C1 segment of cervical spinal cord (tissue), 14 donors: Measurements from ENCODE around the gene CYB5R3.

Source experiments
- DNase-seq, 14 donors: peaks; one replicate each; lab custom pipeline; 2025; lab: John Stamatoyannopoulos, UW

CYB5R3 gene

GRCh38 chr22:42649246-42650099 is at the start of gene CYB5R3:
Gene CYB5R3, minus strand, starts transcription at chr22:42649392. Its CDS starts 77 bp downstream, at chr22:42649315.
- DNase-seq = peak in 13 of 14 donors; percentile 20 to 87 (median 63)

DNA sequence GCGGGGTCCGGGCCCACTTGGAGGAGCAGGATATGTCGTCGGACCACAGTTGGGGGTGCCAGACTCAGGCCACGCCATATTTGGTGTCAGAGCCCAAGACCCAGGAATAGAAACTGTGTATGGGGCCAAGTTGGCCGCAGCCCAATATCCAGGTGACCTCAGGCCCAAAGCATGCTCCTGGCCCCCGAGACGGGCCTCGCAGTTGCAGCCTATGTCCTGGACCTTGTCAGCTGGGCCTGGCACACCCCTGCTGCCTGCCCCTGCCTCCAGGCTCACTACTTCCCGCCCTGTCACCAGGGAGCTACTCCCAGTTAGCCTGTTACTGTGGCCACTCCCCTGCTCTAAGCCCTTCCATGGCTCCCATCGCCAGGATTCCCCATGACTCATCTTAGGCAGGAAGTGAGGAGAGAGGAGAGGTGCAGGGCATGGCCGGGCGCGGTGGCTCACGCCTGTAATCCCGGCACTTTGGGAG is 48.4 kb upstream of the CYB5R3 start:
- DNase-seq = peak in 1 of 14 donors; percentile 12

DNA sequence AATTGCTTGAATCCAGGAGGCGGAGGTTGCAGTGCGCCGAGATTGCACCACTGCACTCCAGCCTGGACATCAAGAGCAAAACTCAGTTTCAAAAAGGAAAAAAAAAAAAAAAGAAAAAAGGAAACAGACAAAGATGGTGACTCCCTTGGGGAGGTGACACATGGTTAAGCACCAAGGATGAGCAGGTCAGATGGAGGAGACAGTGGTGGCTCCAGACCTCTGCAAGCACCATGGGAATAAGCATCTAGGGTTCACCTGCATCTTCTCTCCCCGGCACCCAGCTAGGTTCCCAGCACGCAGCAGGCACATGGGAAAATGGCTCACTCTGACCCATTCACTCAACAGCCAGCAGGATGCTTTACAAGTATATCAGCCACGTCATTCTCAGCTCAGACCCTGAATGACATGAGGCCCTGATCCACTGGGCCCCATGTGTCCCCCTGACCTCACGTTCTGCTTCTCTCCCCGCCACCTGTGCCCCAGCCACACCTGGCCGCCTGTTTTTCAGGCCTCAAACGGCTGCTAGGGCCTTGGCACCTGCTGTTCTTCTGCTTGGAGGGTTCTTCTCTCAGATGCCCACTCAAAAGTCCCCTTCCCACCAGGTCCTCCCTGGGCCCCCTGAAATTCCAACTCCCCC is 47.3 kb upstream of the CYB5R3 start:
- DNase-seq = no peak

DNA sequence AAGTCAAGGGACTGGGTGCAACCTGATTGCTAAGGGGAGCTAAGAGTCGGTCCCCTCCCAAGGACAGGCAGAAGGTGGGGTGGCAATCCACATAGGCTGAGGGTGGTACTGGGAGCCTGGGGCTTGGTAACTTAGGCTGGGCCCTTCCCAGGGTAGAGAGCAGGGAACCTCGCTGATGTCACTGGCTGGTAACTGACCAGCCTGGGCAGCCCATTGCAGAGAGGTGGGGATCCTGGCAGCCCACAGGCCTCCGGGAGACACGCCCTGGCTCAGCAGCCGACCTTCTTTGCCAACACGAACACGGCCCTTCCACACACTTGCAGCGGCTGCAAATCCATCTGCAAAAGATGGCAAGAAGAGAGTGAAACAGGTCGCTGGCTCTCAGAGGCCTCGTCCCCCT is 46.1 kb upstream of the CYB5R3 start:
- peak in 7 of 14 donors; percentile 11 to 65 (median 34) for DNase-seq

GRCh38 chr22:42693763-42694683 is 44.8 kb upstream of the CYB5R3 start:
- DNase-seq = no peak

GRCh38 chr22:42693055-42693762 is 44.0 kb upstream of the CYB5R3 start:
- no peak for DNase-seq

DNA sequence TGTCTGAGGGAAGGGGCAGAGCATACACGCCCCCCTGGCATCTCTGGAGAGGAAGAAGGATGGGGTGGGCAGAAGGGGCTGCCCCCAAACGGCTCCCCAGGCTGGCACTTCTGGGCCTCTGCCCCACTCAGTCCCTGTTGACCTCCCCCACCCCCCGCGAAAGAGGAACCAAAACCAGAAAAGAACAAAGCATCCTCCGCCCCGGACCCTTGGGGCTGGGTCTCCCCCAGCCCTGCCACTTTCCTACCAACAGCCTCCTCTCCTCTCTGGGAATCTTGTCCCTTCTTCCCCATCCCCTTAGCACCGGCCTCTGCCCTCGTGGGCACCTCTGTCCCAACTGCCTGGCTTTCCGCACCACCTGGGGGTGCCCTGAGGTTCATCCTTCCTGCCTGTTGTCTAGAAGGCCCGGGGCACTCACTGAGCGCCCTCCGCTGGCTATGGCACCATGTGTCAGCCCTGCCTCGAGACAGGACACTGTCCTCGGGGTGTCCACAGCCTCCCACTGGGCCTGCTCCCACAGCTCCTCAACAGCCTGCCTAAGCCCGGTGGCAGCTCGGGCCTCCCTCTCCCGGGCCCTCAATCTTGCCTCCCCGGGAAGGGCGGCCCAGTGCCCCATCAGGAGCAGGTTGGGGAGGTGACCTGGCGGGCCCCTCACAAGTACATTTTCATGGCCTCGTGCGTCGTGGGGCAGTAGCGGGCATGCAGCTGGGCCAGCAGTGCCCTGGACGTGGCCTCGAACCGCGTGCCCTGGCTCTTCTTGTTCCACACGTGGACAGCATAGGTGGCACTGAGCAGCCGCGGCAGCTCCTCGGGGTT is 43.3 kb upstream of the CYB5R3 start:
- DNase-seq = no peak

DNA sequence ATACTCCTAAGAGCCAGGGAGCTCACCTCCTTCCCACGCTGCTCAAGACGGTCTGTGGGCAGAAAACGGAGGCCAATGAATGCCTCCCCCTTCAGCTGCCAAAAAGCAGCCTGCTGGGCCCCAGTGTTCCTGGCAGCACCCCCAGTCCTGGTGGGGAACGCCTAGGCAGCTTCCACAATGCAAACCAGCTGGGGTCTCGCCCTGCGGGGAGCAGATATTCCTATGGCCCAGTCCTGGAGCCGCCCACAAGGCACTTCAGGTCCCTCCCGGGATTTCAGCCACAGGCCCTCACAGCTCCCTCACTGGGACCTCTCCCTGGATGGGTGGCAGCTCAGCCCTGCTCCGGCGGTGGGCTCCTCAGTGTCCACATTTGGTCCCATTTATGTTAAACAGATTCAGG is 42.2 kb upstream of the CYB5R3 start:
- DNase-seq = no peak

GRCh38 chr22:42688241-42689211 is 39.3 kb upstream of the CYB5R3 start:
- DNase-seq = peak in 7 of 14 donors; percentile 9 to 78 (median 28)

- no peak for DNase-seq
Measured at GRCh38 chr22:42686756-42687491, 37.7 kb upstream of the CYB5R3 start.

- no peak for DNase-seq
Measured at GRCh38 chr22:42685941-42686653, 36.9 kb upstream of the CYB5R3 start.

DNA sequence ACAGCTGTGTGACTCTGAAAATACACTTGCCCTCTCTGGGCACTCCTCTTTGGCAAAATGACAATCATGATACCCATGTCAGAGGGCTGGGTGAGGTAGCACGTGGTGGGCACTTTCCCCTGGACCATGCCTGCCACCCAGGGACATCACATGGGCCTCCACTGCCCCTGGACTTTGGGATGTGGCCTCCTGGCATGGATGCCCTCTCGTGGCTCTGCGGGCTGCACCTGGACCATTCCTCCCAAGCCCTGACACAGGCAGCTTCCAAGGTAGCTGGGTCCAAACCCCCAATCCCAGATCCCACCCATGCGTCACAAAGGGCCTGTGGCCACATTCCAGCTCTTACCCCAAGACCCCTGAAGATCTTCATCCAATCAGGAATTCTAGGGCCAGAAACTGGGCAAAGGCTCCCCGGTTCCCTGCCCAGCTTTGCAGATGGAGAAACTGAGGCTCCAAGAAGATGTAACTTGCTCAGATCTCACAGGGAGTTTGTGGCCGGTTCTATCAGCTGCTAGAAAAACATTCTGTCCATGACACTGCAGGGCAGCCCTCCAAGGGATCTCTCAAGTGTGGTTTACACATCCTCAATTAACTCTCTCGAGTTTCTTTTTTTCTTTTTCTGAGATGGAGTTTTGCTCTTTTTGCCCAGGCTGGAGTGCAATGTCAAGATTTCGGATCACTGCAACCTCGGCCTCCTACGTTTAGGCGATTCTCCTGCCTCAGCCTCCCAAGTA is 35.4 kb upstream of the CYB5R3 start:
- DNase-seq = no peak

- DNase-seq = peak in 6 of 14 donors; percentile 21 to 71 (median 40)
Measured at GRCh38 chr22:42683578-42684283, 34.5 kb upstream of the CYB5R3 start.

- DNase-seq = no peak
Measured at GRCh38 chr22:42682113-42682851, 33.1 kb upstream of the CYB5R3 start.

DNA sequence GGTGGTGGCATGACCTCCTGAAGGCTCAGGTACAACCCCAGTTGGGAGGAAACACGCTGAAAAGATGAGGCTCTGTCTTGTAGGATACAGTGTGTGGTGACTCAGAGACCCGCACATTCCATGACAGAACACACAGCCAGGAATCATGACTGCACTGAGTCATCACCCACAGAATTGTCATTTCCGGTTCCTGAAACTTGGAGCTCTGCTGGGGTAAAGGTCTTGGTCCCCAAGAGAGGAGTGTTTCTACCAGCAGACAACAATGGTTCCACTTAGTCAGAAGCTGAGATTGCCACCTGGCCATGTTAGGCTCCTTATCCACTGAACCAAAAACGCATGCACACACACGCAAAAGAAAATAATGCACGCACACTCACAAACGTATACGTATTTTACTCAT is 31.5 kb upstream of the CYB5R3 start:
- no peak for DNase-seq

DNA sequence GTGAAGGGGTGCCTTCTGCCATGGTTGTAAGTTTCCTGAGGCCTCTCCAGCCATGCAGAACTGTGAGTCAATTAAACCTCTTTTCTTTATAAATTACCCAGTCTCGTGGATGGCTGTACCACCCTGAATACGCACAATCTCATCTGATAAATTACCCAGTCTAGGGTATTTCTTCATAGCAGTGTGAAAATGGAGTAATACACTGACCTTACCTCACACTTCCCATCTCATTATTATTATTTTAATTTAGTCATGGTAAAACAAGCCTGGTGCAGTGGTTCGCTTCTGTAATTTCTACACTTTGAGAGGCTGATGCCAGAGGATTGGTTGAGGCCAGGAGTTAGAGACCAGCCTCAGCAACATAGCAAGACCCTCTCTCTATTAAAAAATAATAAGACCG is 30.5 kb upstream of the CYB5R3 start:
- no peak for DNase-seq
